Suprapubic skin (tissue), 3 donors: ENCODE data around the gene PPP1R9A.

Experiments used
- EP300 ChIP-seq: sonication (generic); formaldehyde crosslinking; IDR thresholded peaks from one replicate; pipeline ENCODE4 v1.6.1; 2017; ENCODE audit warnings: antibody characterized with exemption
- POLR2A ChIP-seq, 2 donors: fragments of 450-650 bp; IDR thresholded peaks; one replicate each; pipeline ENCODE4 v1.6.1; 2017; ENCODE audit warnings: antibody characterized with exemption in 2 of 2, mild to moderate bottlenecking in 2 of 2, moderate library complexity in 2 of 2
- TF ChIP-seq, protein P1 (sequence below), 2 donors: fragments of 200-600 bp in 1 of 2; fragments of 450-650 bp in 1 of 2; sonication (generic) in 1 of 2; IDR thresholded peaks; one replicate each; pipeline ENCODE4 v1.5.1; 2016 to 2019; ENCODE audit warnings: antibody characterized with exemption in 2 of 2, mild to moderate bottlenecking in 1 of 2, moderate library complexity in 1 of 2

DNA sequence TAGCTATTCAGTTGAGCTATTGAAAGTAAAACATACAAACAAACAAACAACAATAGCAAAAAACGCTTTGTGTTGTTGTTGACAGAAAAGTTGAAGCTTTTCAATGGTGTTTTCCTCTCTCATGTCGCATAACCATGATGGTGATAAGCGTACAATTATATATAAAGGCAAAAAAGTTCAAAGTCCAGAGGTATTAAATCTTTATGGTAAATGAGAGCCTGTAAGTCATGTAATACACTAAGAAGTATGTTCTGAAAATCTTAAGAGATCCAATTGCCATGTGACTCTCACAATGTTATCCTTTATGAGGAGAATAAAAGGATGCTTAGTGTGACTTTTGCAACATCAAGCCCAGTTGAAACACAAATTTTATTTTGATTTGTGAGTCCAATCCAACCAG lies 93.9 kb downstream of the PPP1R9A start:
- TF ChIP-seq POLR2A (IDR thresholded peaks at IDR 0.05) (no peak), EP300 (no peak)
- TF ChIP-seq, protein P1, sequence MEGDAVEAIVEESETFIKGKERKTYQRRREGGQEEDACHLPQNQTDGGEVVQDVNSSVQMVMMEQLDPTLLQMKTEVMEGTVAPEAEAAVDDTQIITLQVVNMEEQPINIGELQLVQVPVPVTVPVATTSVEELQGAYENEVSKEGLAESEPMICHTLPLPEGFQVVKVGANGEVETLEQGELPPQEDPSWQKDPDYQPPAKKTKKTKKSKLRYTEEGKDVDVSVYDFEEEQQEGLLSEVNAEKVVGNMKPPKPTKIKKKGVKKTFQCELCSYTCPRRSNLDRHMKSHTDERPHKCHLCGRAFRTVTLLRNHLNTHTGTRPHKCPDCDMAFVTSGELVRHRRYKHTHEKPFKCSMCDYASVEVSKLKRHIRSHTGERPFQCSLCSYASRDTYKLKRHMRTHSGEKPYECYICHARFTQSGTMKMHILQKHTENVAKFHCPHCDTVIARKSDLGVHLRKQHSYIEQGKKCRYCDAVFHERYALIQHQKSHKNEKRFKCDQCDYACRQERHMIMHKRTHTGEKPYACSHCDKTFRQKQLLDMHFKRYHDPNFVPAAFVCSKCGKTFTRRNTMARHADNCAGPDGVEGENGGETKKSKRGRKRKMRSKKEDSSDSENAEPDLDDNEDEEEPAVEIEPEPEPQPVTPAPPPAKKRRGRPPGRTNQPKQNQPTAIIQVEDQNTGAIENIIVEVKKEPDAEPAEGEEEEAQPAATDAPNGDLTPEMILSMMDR (IDR thresholded peaks at IDR 0.05), result no peak
